Kidney epithelial cell (primary cell): ENCODE measurements around the gene THADA. TPM values are rescaled to one million over a fixed set of nuclear protein-coding genes. Genes with fewer than 3 reads are reported as not detected.

ENCODE experiments used
- DNase-seq: peaks from one replicate; pipeline ENCODE4 v3.0.0-alpha.2; 2010; ENCODE audit warnings: low read depth
- H3K27me3 ChIP-seq: 2 replicates; pipeline ENCODE4 v1.6.0; 2011; ENCODE audit warnings: low read length; ENCODE audit not compliant: control insufficient read depth, insufficient read depth
- H3K36me3 ChIP-seq: 2 replicates; pipeline ENCODE4 v1.5.1; 2011; ENCODE audit warnings: low read length; ENCODE audit not compliant: control insufficient read depth, insufficient read depth
- H3K4me3 ChIP-seq: 2 replicates; pipeline ENCODE4 v1.5.1; 2011; ENCODE audit warnings: low read depth, mild to moderate bottlenecking, control low read depth, low read length
- total RNA-seq: library from RNA; depleted of rRNA; stranded (reverse); fragments of >200 nt; gene quantifications from 2 replicates; pipeline ENCODE4 v1.2.3, GENCODE V29; 2015
- TF ChIP-seq, protein P1 (sequence below): IDR thresholded peaks from 2 replicates; pipeline ENCODE4 v1.5.1; 2011; ENCODE audit warnings: mild to moderate bottlenecking, moderate library complexity, low read length, control low read depth, inconsistent platforms; ENCODE audit not compliant: insufficient read depth, poor library complexity, severe bottlenecking

Gene THADA
- total RNA-seq, 1 donor from 2014 or later: 21.5 TPM

DNA sequence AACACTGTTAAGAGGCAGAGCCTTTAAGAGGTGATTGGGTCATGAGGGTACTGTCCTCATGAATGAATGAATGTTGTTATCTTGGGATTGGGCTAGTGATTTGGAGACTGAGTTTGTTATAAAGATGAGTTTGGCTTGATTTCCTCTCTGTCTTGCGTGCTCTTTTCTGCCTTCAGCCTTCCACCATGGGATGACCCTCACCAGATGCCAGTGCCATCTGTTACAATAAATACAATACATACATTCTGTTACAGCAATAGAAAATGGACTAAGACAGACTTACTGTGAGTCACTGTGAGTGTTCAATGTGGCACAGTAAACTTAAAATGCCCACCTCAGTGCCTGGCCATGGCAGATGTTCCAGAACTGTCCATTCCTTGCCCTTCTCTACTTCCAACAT, 274.4 kb downstream of the THADA start:
- no peak overlapping the region for H3K4me3 ChIP-seq
- TF ChIP-seq, protein P1, sequence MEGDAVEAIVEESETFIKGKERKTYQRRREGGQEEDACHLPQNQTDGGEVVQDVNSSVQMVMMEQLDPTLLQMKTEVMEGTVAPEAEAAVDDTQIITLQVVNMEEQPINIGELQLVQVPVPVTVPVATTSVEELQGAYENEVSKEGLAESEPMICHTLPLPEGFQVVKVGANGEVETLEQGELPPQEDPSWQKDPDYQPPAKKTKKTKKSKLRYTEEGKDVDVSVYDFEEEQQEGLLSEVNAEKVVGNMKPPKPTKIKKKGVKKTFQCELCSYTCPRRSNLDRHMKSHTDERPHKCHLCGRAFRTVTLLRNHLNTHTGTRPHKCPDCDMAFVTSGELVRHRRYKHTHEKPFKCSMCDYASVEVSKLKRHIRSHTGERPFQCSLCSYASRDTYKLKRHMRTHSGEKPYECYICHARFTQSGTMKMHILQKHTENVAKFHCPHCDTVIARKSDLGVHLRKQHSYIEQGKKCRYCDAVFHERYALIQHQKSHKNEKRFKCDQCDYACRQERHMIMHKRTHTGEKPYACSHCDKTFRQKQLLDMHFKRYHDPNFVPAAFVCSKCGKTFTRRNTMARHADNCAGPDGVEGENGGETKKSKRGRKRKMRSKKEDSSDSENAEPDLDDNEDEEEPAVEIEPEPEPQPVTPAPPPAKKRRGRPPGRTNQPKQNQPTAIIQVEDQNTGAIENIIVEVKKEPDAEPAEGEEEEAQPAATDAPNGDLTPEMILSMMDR: no peak
- no peaks in the 10 kb centered on the region for H3K36me3 ChIP-seq
- no peak for DNase-seq
- H3K27me3 ChIP-seq: no peaks in the 10 kb centered on the region

DNA sequence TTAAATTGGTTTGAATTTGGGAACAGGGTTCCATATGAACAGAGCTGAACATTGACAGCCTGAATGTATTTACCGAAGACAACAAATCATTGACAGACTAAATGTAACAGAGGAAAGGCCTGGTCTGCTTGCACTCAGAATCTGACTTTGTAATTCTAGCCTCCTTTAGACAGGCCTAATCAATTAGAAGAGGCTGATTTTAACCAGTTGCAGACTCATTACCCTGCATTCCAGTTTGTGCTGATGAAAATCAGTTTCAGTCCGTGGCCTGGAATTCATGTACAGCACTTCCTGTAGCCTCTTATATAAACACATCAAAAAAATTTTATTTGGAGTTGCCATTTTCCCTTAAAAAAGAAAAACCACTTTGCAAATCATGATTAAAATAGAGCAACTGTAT, 276.3 kb downstream of the THADA start:
- Histone ChIP-seq H3K36me3 (no peaks in the 10 kb centered on the region), H3K4me3 (no peak overlapping the region), H3K27me3 (no peaks in the 10 kb centered on the region)
- no peak for DNase-seq
- TF ChIP-seq, protein P1: no peak

DNA sequence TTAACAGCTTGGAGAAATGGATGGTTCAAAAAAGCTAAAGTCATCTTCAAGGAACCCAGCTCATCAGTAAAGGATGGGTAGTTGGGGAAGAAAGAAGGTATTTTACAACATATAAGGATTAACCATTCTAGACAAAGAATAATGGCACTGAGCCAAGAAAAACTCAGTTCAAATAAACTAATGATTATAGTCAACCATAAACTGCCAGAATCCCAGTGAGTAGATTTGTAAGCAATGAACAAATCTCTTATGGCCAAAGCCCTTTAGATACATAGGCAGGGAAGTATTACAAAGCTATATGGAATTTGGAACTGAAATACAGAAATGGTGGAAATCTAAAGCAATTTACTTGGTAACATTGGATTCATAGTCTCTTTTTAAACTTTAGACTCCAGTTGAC, 277.0 kb downstream of the THADA start:
- DNase-seq: no peak
- H3K4me3 ChIP-seq: no peak overlapping the region
- TF ChIP-seq, protein P1: no peak
- H3K36me3 ChIP-seq: no peaks in the 10 kb centered on the region
- H3K27me3 ChIP-seq: no peaks in the 10 kb centered on the region

DNA sequence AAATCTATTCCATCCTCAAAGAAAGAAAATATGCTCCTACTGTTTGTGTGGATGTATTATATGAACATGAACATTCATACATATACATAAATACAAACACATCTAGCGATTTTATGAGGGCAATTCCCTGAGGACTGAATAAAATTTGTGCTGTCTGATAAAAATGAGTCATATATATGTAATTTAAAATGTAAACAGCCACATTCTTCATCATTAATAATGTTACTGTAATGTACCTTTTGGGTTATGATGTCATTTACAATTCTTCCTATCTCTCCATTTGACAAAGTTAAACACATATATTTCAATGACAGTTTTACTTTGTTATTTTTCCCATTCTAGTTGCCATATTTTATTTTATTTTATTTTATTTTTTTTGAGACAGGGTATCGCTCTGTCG, 278.2 kb downstream of the THADA start:
- H3K27me3 ChIP-seq: no peaks in the 10 kb centered on the region
- TF ChIP-seq, protein P1: no peak
- no peak for DNase-seq
- H3K36me3 ChIP-seq: no peaks in the 10 kb centered on the region
- H3K4me3 ChIP-seq: no peak overlapping the region

DNA sequence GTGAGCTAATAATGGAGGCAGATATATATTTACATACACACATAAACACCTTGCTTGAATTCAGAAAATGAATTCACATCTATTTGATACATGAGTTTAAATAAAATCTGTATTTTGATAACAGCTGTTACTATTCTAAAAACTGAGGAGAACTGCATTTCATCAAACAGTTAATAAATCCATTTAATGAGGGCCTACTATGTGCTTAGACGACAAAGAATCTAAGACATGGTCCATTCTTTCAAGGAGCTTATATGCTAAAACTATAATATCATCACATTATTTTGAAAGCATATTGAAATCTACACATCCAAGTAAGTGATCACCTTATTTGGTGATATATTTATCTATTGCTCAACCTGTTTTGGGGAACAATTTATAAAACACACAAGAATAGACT, 278.6 kb downstream of the THADA start:
- TF ChIP-seq, protein P1: no peak
- Histone ChIP-seq H3K27me3 (no peaks in the 10 kb centered on the region), H3K36me3 (no peaks in the 10 kb centered on the region), H3K4me3 (no peak overlapping the region)
- DNase-seq: no peak

DNA sequence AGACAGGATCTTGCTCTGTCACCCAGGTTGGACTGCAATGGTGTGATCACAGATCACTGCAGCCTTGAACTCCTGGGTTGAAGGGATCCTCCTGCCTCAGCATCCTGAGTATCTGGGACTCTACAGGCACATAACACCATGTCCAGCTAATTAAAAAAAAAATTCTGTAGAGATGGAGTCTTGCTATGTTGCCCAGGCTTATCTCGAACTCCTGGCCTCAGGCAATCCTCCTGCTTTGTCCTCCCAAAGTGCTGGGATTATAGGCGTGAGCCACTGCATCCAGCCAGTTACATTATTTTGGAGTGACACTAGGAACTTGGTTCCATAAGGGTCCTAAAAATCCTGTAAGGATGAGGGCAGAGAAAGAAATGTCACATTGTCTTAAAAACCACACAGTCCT, 280.4 kb downstream of the THADA start:
- no peak overlapping the region for H3K4me3 ChIP-seq
- TF ChIP-seq, protein P1: no peak

More for the DNA sequence above, 280.4 kb downstream of the THADA start:
- Histone ChIP-seq H3K27me3 (no peaks in the 10 kb centered on the region), H3K36me3 (no peaks in the 10 kb centered on the region)
- DNase-seq: no peak
